ENCODE measurements around the gene TFEC. TPM values are rescaled to one million over a fixed set of nuclear protein-coding genes. Genes with fewer than 3 reads are reported as not detected.
"Not testable (repeated sequence)": the region's sequence is repeated elsewhere in the genome, so short reads cannot be mapped to it uniquely, and the experiment has no call there.

The TFEC gene
- total RNA-seq, 3 donors from 2014 or later = 2.3 to 3.8 (median 2.8) TPM

DNA sequence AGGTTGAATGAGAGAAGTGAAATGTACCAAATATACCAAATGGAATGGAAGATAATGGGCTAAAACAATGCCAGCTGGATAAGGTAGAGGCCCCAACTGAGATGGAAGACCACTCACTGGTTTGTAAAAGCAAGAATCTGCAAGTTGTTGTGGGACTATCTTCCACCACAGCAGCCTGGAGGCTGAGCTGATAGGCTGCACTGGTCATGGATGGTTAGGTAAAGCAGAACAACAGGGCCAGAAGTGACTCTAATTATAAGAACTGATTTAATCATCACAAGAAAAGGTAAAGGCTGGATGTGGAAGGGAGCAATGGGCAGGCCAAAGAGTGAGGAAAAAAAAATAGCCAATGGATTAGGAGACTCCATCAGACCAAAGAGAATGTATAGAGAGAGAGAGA is 11.8 kb downstream of the TFEC start:
- Histone ChIP-seq H3K4me3 (no peak overlapping the region), H3K4me1 (ENCODE audit: low read depth) (no peaks in the 10 kb centered on the region), H3K9me3 (no peaks in the 10 kb centered on the region), H3K36me3 (ENCODE audit: low read depth) (no peaks in the 10 kb centered on the region)
- intact Hi-C loops (cut with DNase I, micrococcal nuclease) = no loop called here
- TF ChIP-seq, protein P1, sequence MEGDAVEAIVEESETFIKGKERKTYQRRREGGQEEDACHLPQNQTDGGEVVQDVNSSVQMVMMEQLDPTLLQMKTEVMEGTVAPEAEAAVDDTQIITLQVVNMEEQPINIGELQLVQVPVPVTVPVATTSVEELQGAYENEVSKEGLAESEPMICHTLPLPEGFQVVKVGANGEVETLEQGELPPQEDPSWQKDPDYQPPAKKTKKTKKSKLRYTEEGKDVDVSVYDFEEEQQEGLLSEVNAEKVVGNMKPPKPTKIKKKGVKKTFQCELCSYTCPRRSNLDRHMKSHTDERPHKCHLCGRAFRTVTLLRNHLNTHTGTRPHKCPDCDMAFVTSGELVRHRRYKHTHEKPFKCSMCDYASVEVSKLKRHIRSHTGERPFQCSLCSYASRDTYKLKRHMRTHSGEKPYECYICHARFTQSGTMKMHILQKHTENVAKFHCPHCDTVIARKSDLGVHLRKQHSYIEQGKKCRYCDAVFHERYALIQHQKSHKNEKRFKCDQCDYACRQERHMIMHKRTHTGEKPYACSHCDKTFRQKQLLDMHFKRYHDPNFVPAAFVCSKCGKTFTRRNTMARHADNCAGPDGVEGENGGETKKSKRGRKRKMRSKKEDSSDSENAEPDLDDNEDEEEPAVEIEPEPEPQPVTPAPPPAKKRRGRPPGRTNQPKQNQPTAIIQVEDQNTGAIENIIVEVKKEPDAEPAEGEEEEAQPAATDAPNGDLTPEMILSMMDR (IDR thresholded peaks at IDR 0.05) = no peak
- no peak for DNase-seq
- no peak for ATAC-seq

DNA sequence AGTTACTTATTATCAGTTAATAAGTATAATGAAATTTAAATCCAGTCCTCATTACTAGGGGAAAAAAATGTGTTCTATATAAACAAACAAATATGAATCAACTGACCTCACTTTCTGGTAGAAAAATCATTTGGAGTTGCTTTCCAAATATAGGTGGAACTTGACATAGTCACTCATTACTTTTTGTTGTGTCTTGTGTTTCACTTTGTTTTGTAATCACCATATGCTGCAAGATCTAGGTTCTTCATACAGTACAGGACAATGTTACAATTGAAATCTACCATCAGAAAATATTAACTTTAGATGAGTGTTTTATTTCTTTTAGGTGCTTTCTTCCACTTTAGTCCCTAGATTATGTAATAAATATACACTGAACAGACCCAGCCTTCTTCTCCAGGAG is 16.9 kb downstream of the TFEC start:
- no peaks in the 10 kb centered on the region for H3K9me3 ChIP-seq
- H3K4me3 ChIP-seq = no peak overlapping the region
- intact Hi-C loops (cut with DNase I, micrococcal nuclease) = no loop called here
- DNase-seq = no peak
- H3K4me1 ChIP-seq (ENCODE audit: low read depth) = no peaks in the 10 kb centered on the region
- ATAC-seq = no peak
- no peaks in the 10 kb centered on the region for H3K36me3 ChIP-seq (ENCODE audit: low read depth)
- TF ChIP-seq, protein P1 (IDR thresholded peaks at IDR 0.05) = no peak

DNA sequence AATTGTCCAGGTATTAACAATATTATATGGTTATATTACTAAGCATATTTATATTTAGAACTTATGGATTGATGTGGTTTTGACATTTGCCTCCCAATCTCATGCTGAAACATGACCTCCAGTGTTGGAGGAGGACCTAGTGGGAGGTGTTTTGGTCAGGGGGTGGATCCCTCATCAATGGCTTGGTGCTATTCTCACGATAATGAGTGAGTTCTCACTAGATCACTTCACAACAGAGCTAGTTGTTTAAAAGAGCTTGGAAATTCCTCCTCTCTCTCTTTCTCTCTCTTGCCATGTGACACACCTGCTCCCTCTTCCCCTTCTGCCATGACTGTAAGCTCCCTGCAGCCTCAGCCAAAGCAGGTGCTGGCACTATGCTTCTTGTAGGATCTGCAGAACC is 19.0 kb downstream of the TFEC start:
- Histone ChIP-seq H3K4me3 (no peak overlapping the region), H3K4me1 (ENCODE audit: low read depth) (no peaks in the 10 kb centered on the region), H3K9me3 (no peaks in the 10 kb centered on the region), H3K36me3 (ENCODE audit: low read depth) (no peaks in the 10 kb centered on the region)
- intact Hi-C loops (cut with DNase I, micrococcal nuclease) = no loop called here
- no peak for ATAC-seq
- DNase-seq = no peak
- TF ChIP-seq, protein P1 (IDR thresholded peaks at IDR 0.05) = no peak

DNA sequence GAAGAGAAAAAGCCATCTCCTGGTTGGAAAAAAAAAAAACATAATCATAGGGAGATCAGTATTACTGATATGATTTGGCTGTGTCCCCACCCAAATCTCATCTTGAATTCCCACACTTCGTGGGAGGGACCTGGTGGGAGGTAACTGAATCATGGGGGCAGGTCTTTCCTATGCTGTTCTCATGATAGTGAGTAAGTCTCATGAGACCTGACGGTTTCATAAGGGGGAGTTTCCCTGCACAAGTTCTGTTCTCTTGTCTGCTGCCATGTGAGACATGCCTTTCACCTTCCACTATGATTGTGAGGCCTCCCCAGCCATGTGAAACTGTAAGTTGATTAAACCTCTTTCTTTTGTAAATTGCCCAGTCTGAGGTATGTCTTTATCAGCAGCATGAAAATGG is 25.8 kb downstream of the TFEC start:
- DNase-seq; H3K4me3 ChIP-seq; H3K4me1 ChIP-seq (ENCODE audit: low read depth): not testable (repeated sequence)

DNA sequence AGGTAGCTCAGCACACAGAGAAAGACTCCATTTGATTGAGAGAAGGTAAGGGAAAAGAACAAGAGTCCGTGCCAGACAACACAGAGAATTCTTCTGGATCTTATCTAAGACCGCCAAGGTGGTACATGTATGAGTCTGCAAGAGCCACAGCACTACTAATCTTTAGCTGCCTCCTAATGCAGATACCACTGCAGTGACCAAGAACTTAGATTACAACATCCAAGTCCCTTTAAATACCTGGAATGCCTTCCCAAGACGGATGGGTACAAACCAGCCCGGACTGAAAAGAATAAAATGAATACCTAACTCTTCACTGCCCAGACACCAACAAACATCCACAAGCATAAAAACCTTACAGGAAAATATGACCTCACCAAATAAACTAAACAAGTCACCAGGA is 33.3 kb downstream of the TFEC start:
- intact Hi-C loops (cut with DNase I, micrococcal nuclease) = no loop called here
- Histone ChIP-seq H3K36me3 (ENCODE audit: low read depth) (no peaks in the 10 kb centered on the region), H3K4me3 (no peak overlapping the region), H3K9me3 (no peaks in the 10 kb centered on the region), H3K4me1 (ENCODE audit: low read depth) (no peaks in the 10 kb centered on the region)
- TF ChIP-seq, protein P1 (IDR thresholded peaks at IDR 0.05) = no peak
- ATAC-seq = no peak
- DNase-seq = no peak

More for the DNA sequence above, 25.8 kb downstream of the TFEC start:
- H3K36me3 ChIP-seq (ENCODE audit: low read depth); ATAC-seq; intact Hi-C loops (cut with DNase I, micrococcal nuclease); H3K9me3 ChIP-seq: not testable (repeated sequence)

DNA sequence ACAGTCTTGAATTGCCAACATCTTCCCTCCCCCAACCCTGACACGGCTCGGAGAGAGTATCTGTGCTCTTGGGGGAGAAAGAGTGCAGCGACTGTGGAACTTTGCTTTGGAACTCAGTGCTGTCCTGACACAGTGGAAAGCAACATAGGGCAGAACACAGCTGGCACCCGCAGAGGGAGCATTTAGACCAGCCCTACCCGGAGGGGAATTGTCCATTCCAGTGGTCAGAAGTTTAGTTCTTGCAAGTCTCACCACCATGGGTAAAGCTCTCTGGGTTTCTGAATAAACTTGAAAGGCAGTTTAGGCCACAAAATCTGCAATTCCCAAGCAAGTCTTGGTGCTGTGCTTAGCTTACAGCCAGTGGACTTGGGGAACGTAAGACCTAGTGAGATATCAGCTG is 34.9 kb downstream of the TFEC start:
- intact Hi-C loops (cut with DNase I, micrococcal nuclease) = no loop called here
- Histone ChIP-seq H3K9me3 (no peaks in the 10 kb centered on the region), H3K4me3 (no peak overlapping the region), H3K4me1 (ENCODE audit: low read depth) (no peaks in the 10 kb centered on the region), H3K36me3 (ENCODE audit: low read depth) (no peaks in the 10 kb centered on the region)
- ATAC-seq (no peak), DNase-seq (no peak)
- TF ChIP-seq, protein P1 (IDR thresholded peaks at IDR 0.05) = no peak
